Fibroblast of skin of right quadriceps (primary cell): Measurements from ENCODE around the gene PTPRK.

Experiments used
- DNase-seq: peaks from one replicate; pipeline ENCODE4 v3.0.0-alpha.2; 2013

Gene PTPRK

GRCh38 chr6:128337619-128338018, 182.8 kb downstream of the PTPRK start:
- no peak for DNase-seq

GRCh38 chr6:128336436-128337095, 183.8 kb downstream of the PTPRK start:
- DNase-seq, result no peak

GRCh38 chr6:128335963-128336362, 184.4 kb downstream of the PTPRK start:
- DNase-seq, result no peak

GRCh38 chr6:128333581-128334223, 186.7 kb downstream of the PTPRK start:
- no peak for DNase-seq

- DNase-seq, result no peak
These were observed 192.5 kb downstream of the PTPRK start for GRCh38 chr6:128327890-128328289.

GRCh38 chr6:128323011-128323410, 197.4 kb downstream of the PTPRK start:
- DNase-seq, result no peak

GRCh38 chr6:128319946-128320345, 200.5 kb downstream of the PTPRK start:
- DNase-seq, result no peak

GRCh38 chr6:128319157-128319556, 201.2 kb downstream of the PTPRK start:
- DNase-seq, result no peak

- no peak for DNase-seq
These were observed 204.0 kb downstream of the PTPRK start for GRCh38 chr6:128316258-128316929.

- no peak for DNase-seq
These were observed 206.2 kb downstream of the PTPRK start for GRCh38 chr6:128314190-128314589.

GRCh38 chr6:128311944-128312570, 208.3 kb downstream of the PTPRK start:
- DNase-seq, result no peak

GRCh38 chr6:128310451-128310850, 209.9 kb downstream of the PTPRK start:
- no peak for DNase-seq

GRCh38 chr6:128307671-128308070, 212.7 kb downstream of the PTPRK start:
- no peak for DNase-seq

- DNase-seq, result no peak
These were observed 214.4 kb downstream of the PTPRK start for GRCh38 chr6:128305976-128306375.

- DNase-seq, result no peak
These were observed 215.2 kb downstream of the PTPRK start for GRCh38 chr6:128305228-128305627.

GRCh38 chr6:128303870-128304269, 216.5 kb downstream of the PTPRK start:
- DNase-seq, result no peak

GRCh38 chr6:128302942-128303341, 217.5 kb downstream of the PTPRK start:
- no peak for DNase-seq

- no peak for DNase-seq
These were observed 224.7 kb downstream of the PTPRK start for GRCh38 chr6:128295670-128296069.

- no peak for DNase-seq
These were observed 230.2 kb downstream of the PTPRK start for GRCh38 chr6:128290221-128290620.

- DNase-seq, result no peak
These were observed 236.3 kb downstream of the PTPRK start for GRCh38 chr6:128284128-128284527.

GRCh38 chr6:128282961-128283360, 237.4 kb downstream of the PTPRK start:
- no peak for DNase-seq

- no peak for DNase-seq
These were observed 239.4 kb downstream of the PTPRK start for GRCh38 chr6:128280960-128281359.

GRCh38 chr6:128280066-128280465, 240.3 kb downstream of the PTPRK start:
- DNase-seq, result no peak

GRCh38 chr6:128278836-128279235, 241.6 kb downstream of the PTPRK start:
- no peak for DNase-seq
